Gastroesophageal sphincter (tissue), 4 donors: ENCODE results near the gene ADO. TPM values are rescaled to one million over a fixed set of nuclear protein-coding genes. Genes with fewer than 3 reads are reported as not detected.

Experiments used
- ATAC-seq: fragments of 150-250 bp; one replicate; pipeline ENCODE4 v1.9.1; 2016; ENCODE audit warnings: mild to moderate bottlenecking, moderate library complexity
- H3K27ac ChIP-seq, 4 donors: fragments of 200-600 bp; sonication (generic) in 3 of 4; 1 replicate in 3 of 4; 2 replicates in 1 of 4; pipeline ENCODE4 v1.5.1; 2016 to 2019
- H3K27me3 ChIP-seq: fragments of 200-600 bp; sonication (generic); one replicate; pipeline ENCODE4 v1.5.1; 2019
- H3K36me3 ChIP-seq, 2 donors: fragments of 200-600 bp; sonication (generic); one replicate each; pipeline ENCODE4 v1.5.1; 2019; ENCODE audit warnings: control low read depth in 1 of 2
- H3K4me1 ChIP-seq, 3 donors: fragments of 200-600 bp; sonication (generic); 1 replicate in 2 of 3; 2 replicates in 1 of 3; pipeline ENCODE4 v1.5.1; 2016 to 2019; ENCODE audit warnings: control low read depth in 2 of 3
- H3K4me3 ChIP-seq, 2 donors: fragments of 200-600 bp; sonication (generic); one replicate each; pipeline ENCODE4 v1.5.1; 2019; ENCODE audit warnings: mild to moderate bottlenecking in 1 of 2, moderate library complexity in 1 of 2
- H3K9me3 ChIP-seq, 3 donors: fragments of 200-600 bp; sonication (generic); one replicate each; pipeline ENCODE4 v1.5.1; 2017 to 2019; ENCODE audit warnings: control low read depth in 2 of 3
- CTCF ChIP-seq, 4 experiments: fragments of 200-600 bp in 2 of 4; fragments of 450-650 bp in 2 of 4; sonication (generic) in 1 of 4; IDR thresholded peaks; one replicate each; pipeline ENCODE4 v1.5.1; 2017 to 2019; ENCODE audit warnings: antibody characterized with exemption in 4 of 4, mild to moderate bottlenecking in 2 of 4, moderate library complexity in 2 of 4
- EP300 ChIP-seq: sonication (generic); formaldehyde crosslinking; IDR thresholded peaks from one replicate; pipeline ENCODE4 v1.6.1; 2017; ENCODE audit warnings: antibody characterized with exemption, mild to moderate bottlenecking
- POLR2A ChIP-seq, 2 donors: fragments of 450-650 bp; IDR thresholded peaks; one replicate each; pipeline ENCODE4 v1.6.1; 2017; ENCODE audit warnings: antibody characterized with exemption in 2 of 2, mild to moderate bottlenecking in 2 of 2, moderate library complexity in 1 of 2
- POLR2AphosphoS5 ChIP-seq: sonication (generic); formaldehyde crosslinking; IDR thresholded peaks from one replicate; pipeline ENCODE4 v1.6.1; 2017; ENCODE audit warnings: antibody characterized with exemption
- WGBS, 2 donors: methylation state at CpG; one replicate each; pipeline ENCODE4 v1.1.5; 2018; ENCODE audit warnings: low coverage in 1 of 2; 5-methylcytosine and 5-hydroxymethylcytosine counted together
- total RNA-seq, 4 donors: library from RNA; depleted of rRNA; stranded (reverse); fragments of >200 nt; gene quantifications; one replicate each; pipeline ENCODE4 v1.1.0, GENCODE V29; 2016

ADO gene
- total RNA-seq, 4 donors from 2014 or later, result 20.2 to 28.9 (median 22.5) TPM

GRCh38 chr10:62805231-62806099, 945 bp downstream of the ADO start:
- ATAC-seq, result peak; percentile 8
- Histone ChIP-seq H3K36me3 (peaks cover 0 to 7% of the 10 kb centered on the region in 2 donors), H3K27ac (peak overlapping the region; percentile 90 to 98 (median 98)), H3K4me1 (peaks cover 0 to 52% (median 2%) of the 10 kb centered on the region in 3 donors), H3K9me3 (no peaks in the 10 kb centered on the region), H3K27me3 (no peaks in the 10 kb centered on the region), H3K4me3 (peak overlapping the region; percentile 46 to 97)
- WGBS, 2 donors, result no CpG with 5 or more reads among the region's 77 CpGs
- no peak for TF ChIP-seq CTCF (IDR thresholded peaks at IDR 0.05)
- no peak for TF ChIP-seq EP300
- no peak for TF ChIP-seq POLR2A (IDR thresholded peaks at IDR 0.05)

GRCh38 chr10:62806251-62806650, 1.7 kb downstream of the ADO start:
- Histone ChIP-seq H3K36me3 (peaks cover 0 to 7% of the 10 kb centered on the region in 2 donors), H3K4me1 (peaks cover 0 to 52% (median 2%) of the 10 kb centered on the region in 3 donors), H3K27ac (peak overlapping the region in 2 of 4 donors; percentile 90 to 98), H3K4me3 (peak overlapping the region in 1 of 2 donors; percentile 97), H3K9me3 (no peaks in the 10 kb centered on the region), H3K27me3 (no peaks in the 10 kb centered on the region)
- ATAC-seq, result no peak
- TF ChIP-seq POLR2AphosphoS5, result no peak
- no peak for TF ChIP-seq CTCF (IDR thresholded peaks at IDR 0.05)
- no peak for TF ChIP-seq POLR2A (IDR thresholded peaks at IDR 0.05)
- no peak for TF ChIP-seq EP300
- WGBS, 2 donors, result 14 to 25% methylated on average over 1 of the region's 1 CpG

- TF ChIP-seq EP300 (no peak), POLR2A (IDR thresholded peaks at IDR 0.05) (no peak), POLR2AphosphoS5 (no peak), CTCF (IDR thresholded peaks at IDR 0.05) (no peak)
- Histone ChIP-seq H3K4me3 (no peak overlapping the region), H3K27me3 (peaks cover 15% of the 10 kb centered on the region), H3K36me3 (peaks cover 0 to 7% of the 10 kb centered on the region in 2 donors), H3K27ac (no peak overlapping the region), H3K9me3 (no peaks in the 10 kb centered on the region), H3K4me1 (peaks cover 0 to 53% (median 10%) of the 10 kb centered on the region in 3 donors)
- no peak for ATAC-seq
- WGBS, 2 donors, result 86 to 88% methylated on average over 8 of the region's 8 CpGs
These were observed 5.8 kb downstream of the ADO start for GRCh38 chr10:62810156-62810902.

- WGBS, 2 donors, result 85 to 96% methylated on average over 4 to 8 of the region's 10 CpGs
- Histone ChIP-seq H3K27ac (no peak overlapping the region), H3K36me3 (peaks cover 0 to 7% of the 10 kb centered on the region in 2 donors), H3K4me1 (peaks cover 0 to 52% (median 17%) of the 10 kb centered on the region in 3 donors), H3K4me3 (no peak overlapping the region), H3K9me3 (no peaks in the 10 kb centered on the region), H3K27me3 (peaks cover 21% of the 10 kb centered on the region)
- TF ChIP-seq POLR2AphosphoS5 (no peak), EP300 (no peak), POLR2A (IDR thresholded peaks at IDR 0.05) (no peak), CTCF (IDR thresholded peaks at IDR 0.05) (no peak)
- no peak for ATAC-seq
These were observed 6.8 kb downstream of the ADO start for GRCh38 chr10:62811159-62811875.
